ENCODE measurements around the gene UXT. TPM values are rescaled to one million over a fixed set of nuclear protein-coding genes. Genes with fewer than 3 reads are reported as not detected.
"Not testable (repeated sequence)": the region's sequence is repeated elsewhere in the genome, so short reads cannot be mapped to it uniquely, and the experiment has no call there.

Gene UXT
- total RNA-seq, 1 donor from 2014 or later = 75.8 TPM

GRCh38 chrX:47614618-47615017 lies 44.4 kb downstream of the UXT start:
- DNase-seq = no peak

- no peak for DNase-seq
Measured at GRCh38 chrX:47613082-47613481, 45.9 kb downstream of the UXT start.

- no peak for DNase-seq
Measured at GRCh38 chrX:47612418-47612817, 46.6 kb downstream of the UXT start.

- no peak for DNase-seq
Measured at GRCh38 chrX:47611926-47612325, 47.1 kb downstream of the UXT start.

- DNase-seq = no peak
Measured at GRCh38 chrX:47611489-47611888, 47.5 kb downstream of the UXT start.

GRCh38 chrX:47610511-47610910 lies 48.5 kb downstream of the UXT start:
- no peak for DNase-seq

- DNase-seq = no peak
Measured at GRCh38 chrX:47608130-47608810, 50.7 kb downstream of the UXT start.

GRCh38 chrX:47607091-47607490 lies 51.9 kb downstream of the UXT start:
- DNase-seq = no peak

- no peak for DNase-seq
Measured at GRCh38 chrX:47605024-47605423, 54.0 kb downstream of the UXT start.

GRCh38 chrX:47603125-47603524 lies 55.9 kb downstream of the UXT start:
- DNase-seq = not testable (repeated sequence)

Other genes with a start within 250 kb of the UXT start
- 8.1 TPM for gene ZNF41, start 176.0 kb downstream of the UXT start, total RNA-seq
- gene ARAF, start 98.0 kb downstream of the UXT start, total RNA-seq = 11.9 TPM
- gene TIMP1, start 76.7 kb downstream of the UXT start, total RNA-seq = 51.4 TPM
- gene SYN1, start 39.3 kb downstream of the UXT start, total RNA-seq = 0.30 TPM
- gene CFP, start 29.2 kb downstream of the UXT start, total RNA-seq = 2.5 TPM
- 8.2 TPM for gene ELK1, start 8.6 kb downstream of the UXT start, total RNA-seq
- 5.2 TPM for gene ZNF81, start 177.7 kb upstream of the UXT start, total RNA-seq